IMR-90 (cell line): ENCODE results near the gene GPC5. TPM values are rescaled to one million over a fixed set of nuclear protein-coding genes. Genes with fewer than 3 reads are reported as not detected.

Source experiments
- ATAC-seq: fragments of 200-7000 bp; cut with Tn5 transposase; 2 replicates; pipeline ENCODE4 v1.9.1; 2020; ENCODE audit warnings: low read depth, mild to moderate bottlenecking, moderate library complexity
- BruUV-seq: library from RNA; stranded (reverse); fragments of 400-500 nt; replicated peaks from 2 replicates; lab custom pipeline; 2021; lab: Mats Ljungman, UMichigan
- CTCF ChIA-PET: fragments of 300-600 bp; formaldehyde crosslinking; extraction: SDS; loops from one replicate; lab custom pipeline; 2021; ENCODE audit warnings: antibody characterized with exemption; lab: Yijun Ruan, JAX
- POLR2A ChIA-PET: fragments of 300-600 bp; sonication (Branson Sonifier 250); formaldehyde crosslinking; loops from one replicate; lab custom pipeline; 2022; ENCODE audit warnings: antibody characterized with exemption; ENCODE audit not compliant: unreplicated experiment; lab: Charles Lee
- DNase-seq: peaks from one replicate; pipeline ENCODE4 v3.0.0; 2013
- H2AFZ ChIP-seq: replicated peaks from 2 replicates; pipeline ENCODE3; 2013; ENCODE audit warnings: low read length, mild to moderate bottlenecking; ENCODE audit not compliant: poor library complexity
- H2AK5ac ChIP-seq: 2 replicates; pipeline ENCODE4 v1.6.1; 2013; ENCODE audit warnings: low read depth, low read length, inconsistent platforms
- H2AK9ac ChIP-seq: replicated peaks from 2 replicates; pipeline ENCODE3; 2013; ENCODE audit warnings: mild to moderate bottlenecking, low read depth, low read length, moderate library complexity; ENCODE audit not compliant: poor library complexity
- H2BK120ac ChIP-seq: 2 replicates; pipeline ENCODE4 v1.6.1; 2013; ENCODE audit warnings: low read depth, low read length, inconsistent platforms
- H2BK15ac ChIP-seq: 3 replicates; pipeline ENCODE4 v1.6.1; 2013; ENCODE audit warnings: low read depth, low read length, inconsistent platforms
- H2BK20ac ChIP-seq: 2 replicates; pipeline ENCODE4 v1.6.1; 2013; ENCODE audit warnings: low read depth, mild to moderate bottlenecking, inconsistent platforms, low read length, moderate library complexity
- H2BK5ac ChIP-seq: 2 replicates; pipeline ENCODE4 v1.6.1; 2013; ENCODE audit warnings: mild to moderate bottlenecking, low read depth, low read length, inconsistent platforms; ENCODE audit not compliant: poor library complexity, severe bottlenecking
- H3K14ac ChIP-seq: replicated peaks from 2 replicates; pipeline ENCODE4 v1.6.1; 2013; ENCODE audit warnings: low read depth, low read length, inconsistent platforms
- H3K18ac ChIP-seq: 2 replicates; pipeline ENCODE4 v1.6.1; 2013; ENCODE audit warnings: low read depth, low read length, control low read depth
- H3K23ac ChIP-seq: 2 replicates; pipeline ENCODE4 v1.6.1; 2013; ENCODE audit warnings: low read depth, low read length, inconsistent platforms
- H3K27ac ChIP-seq: 2 replicates; pipeline ENCODE4 v1.5.1; 2013; ENCODE audit warnings: mild to moderate bottlenecking, control low read depth, low read length; ENCODE audit not compliant: insufficient read depth
- H3K27me3 ChIP-seq: 2 replicates; pipeline ENCODE4 v1.6.1; 2013; ENCODE audit warnings: low read length; ENCODE audit not compliant: control insufficient read depth, insufficient read depth
- H3K36me3 ChIP-seq: 2 replicates; pipeline ENCODE4 v1.6.1; 2013; ENCODE audit warnings: low read length, mixed read lengths; ENCODE audit not compliant: control insufficient read depth, insufficient read depth
- H3K4ac ChIP-seq: 2 replicates; pipeline ENCODE4 v1.6.1; 2013; ENCODE audit warnings: low read depth, low read length, inconsistent platforms
- H3K4me1 ChIP-seq: 2 replicates; pipeline ENCODE4 v1.6.1; 2013; ENCODE audit warnings: low read length, mixed read lengths; ENCODE audit not compliant: control insufficient read depth, insufficient read depth
- H3K4me2 ChIP-seq: 2 replicates; pipeline ENCODE4 v1.6.1; 2013; ENCODE audit warnings: low read depth, mild to moderate bottlenecking, control low read depth, low read length, moderate library complexity
- H3K4me3 ChIP-seq: 2 replicates; pipeline ENCODE4 v1.5.1; 2013; ENCODE audit warnings: low read depth, mild to moderate bottlenecking, control low read depth, low read length, moderate library complexity; ENCODE audit not compliant: insufficient read depth
- H3K56ac ChIP-seq: 2 replicates; pipeline ENCODE4 v1.6.1; 2013; ENCODE audit warnings: low read length, inconsistent platforms; ENCODE audit not compliant: insufficient read depth; ENCODE audit errors: extremely low read depth
- H3K79me1 ChIP-seq, 2 experiments: 2 replicates each; pipeline ENCODE4 v1.6.1; 2013; ENCODE audit warnings: low read length in 2 of 2, inconsistent platforms in 1 of 2, low read depth in 1 of 2
- H3K9ac ChIP-seq: 2 replicates; pipeline ENCODE4 v1.6.1; 2013; ENCODE audit warnings: low read depth, low read length, control low read depth
- H3K9me1 ChIP-seq: 2 replicates; pipeline ENCODE4 v1.6.1; 2013; ENCODE audit warnings: low read length, inconsistent platforms; ENCODE audit not compliant: insufficient read depth
- H3K9me3 ChIP-seq: 2 replicates; pipeline ENCODE4 v1.6.1; 2013; ENCODE audit warnings: low read length; ENCODE audit not compliant: control insufficient read depth, insufficient read depth
- H4K20me1 ChIP-seq: 2 replicates; pipeline ENCODE4 v1.6.1; 2013; ENCODE audit warnings: low read length, inconsistent platforms; ENCODE audit not compliant: insufficient read depth
- H4K5ac ChIP-seq: 2 replicates; pipeline ENCODE4 v1.6.1; 2013; ENCODE audit warnings: mild to moderate bottlenecking, low read depth, low read length, control low read depth
- H4K8ac ChIP-seq, 2 experiments: 2 replicates each; pipeline ENCODE4 v1.6.1; 2013; ENCODE audit warnings: low read depth in 2 of 2, low read length in 2 of 2, control low read depth in 1 of 2, inconsistent platforms in 1 of 2
- H4K91ac ChIP-seq: 2 replicates; pipeline ENCODE4 v1.6.1; 2013; ENCODE audit warnings: low read depth, low read length, inconsistent platforms; ENCODE audit not compliant: insufficient read depth
- BHLHE40 ChIP-seq: fragments of 150-350 bp; IDR thresholded peaks from 2 replicates; pipeline ENCODE4 v1.6.1; 2016; ENCODE audit warnings: mild to moderate bottlenecking, low read depth, low read length
- CEBPB ChIP-seq: IDR thresholded peaks from 2 replicates; pipeline ENCODE4 v1.6.1; 2012; ENCODE audit warnings: low read depth, low read length, improper control_type of control experiment
- CHD1 ChIP-seq: IDR thresholded peaks from 2 replicates; pipeline ENCODE4 v1.6.1; 2012; ENCODE audit warnings: low read depth, low read length, improper control_type of control experiment
- CTCF ChIP-seq: conservative IDR thresholded peaks from 2 replicates; pipeline ENCODE4 v1.5.1; 2012; ENCODE audit warnings: mild to moderate bottlenecking, low read depth, low read length, improper control_type of control experiment
- FOS ChIP-seq: fragments of 150-350 bp; IDR thresholded peaks from 2 replicates; pipeline ENCODE4 v1.6.1; 2016; ENCODE audit warnings: low read depth, low read length
- MAFK ChIP-seq: IDR thresholded peaks from 2 replicates; pipeline ENCODE4 v1.6.1; 2012; ENCODE audit warnings: low read depth, low read length, improper control_type of control experiment
- MAZ ChIP-seq: IDR thresholded peaks from 2 replicates; pipeline ENCODE4 v1.6.1; 2012; ENCODE audit warnings: low read depth, mild to moderate bottlenecking, low read length, improper control_type of control experiment, moderate library complexity, borderline replicate concordance
- MXI1 ChIP-seq: IDR thresholded peaks from 2 replicates; pipeline ENCODE4 v1.6.1; 2012; ENCODE audit warnings: low read depth, mild to moderate bottlenecking, low read length, moderate library complexity, borderline replicate concordance
- NFE2L2 ChIP-seq: fragments of 150-350 bp; IDR thresholded peaks from 2 replicates; pipeline ENCODE4 v1.6.1; 2016; ENCODE audit warnings: low read depth, mild to moderate bottlenecking, low read length
- POLR2A ChIP-seq: IDR thresholded peaks from 2 replicates; pipeline ENCODE4 v1.6.1; 2012; ENCODE audit warnings: mild to moderate bottlenecking, low read depth, low read length
- RAD21 ChIP-seq: IDR thresholded peaks from 2 replicates; pipeline ENCODE4 v1.6.1; 2012; ENCODE audit warnings: low read length, improper control_type of control experiment
- RCOR1 ChIP-seq: IDR thresholded peaks from 2 replicates; pipeline ENCODE4 v1.6.1; 2012; ENCODE audit warnings: mild to moderate bottlenecking, low read length, improper control_type of control experiment; ENCODE audit not compliant: insufficient replicate concordance
- RFX5 ChIP-seq: IDR thresholded peaks from 2 replicates; pipeline ENCODE4 v1.8.0; 2012; ENCODE audit warnings: low read depth, mild to moderate bottlenecking, low read length, moderate library complexity
- SMC3 ChIP-seq: fragments of 150-350 bp; IDR thresholded peaks from 2 replicates; pipeline ENCODE4 v1.6.1; 2016; ENCODE audit warnings: low read depth, mild to moderate bottlenecking, antibody characterized with exemption, low read length, moderate library complexity
- dilution Hi-C: fragments of 300-500 bp; cut with HindIII; formaldehyde crosslinking; loops from one replicate; pipeline ENCODE4 v1.14.3; 2018; ENCODE audit warnings: low sequenced_read_pairs; ENCODE audit not compliant: unreplicated experiment
- in situ Hi-C: fragments of 300-500 bp; cut with MboI; formaldehyde crosslinking; loops from 3 replicates; pipeline ENCODE4 v1.14.3; 2019; ENCODE audit warnings: low sequenced_read_pairs, inconsistent platforms, mixed read lengths
- intact Hi-C: fragments of 100-400 bp; cut with micrococcal nuclease; formaldehyde crosslinking; loops from 2 replicates; pipeline ENCODE4 v1.10.0; 2022
- polyA plus RNA-seq, 3 experiments: library from polyadenylated mRNA; depleted of rRNA; stranded (reverse); fragments of >200 nt; gene quantifications; 2 replicates each; pipeline ENCODE4 v1.2.3, GENCODE V29; 2012; ENCODE audit warnings: low replicate concordance in 1 of 3
- total RNA-seq: library from RNA; depleted of rRNA; stranded (reverse); fragments of >200 nt; gene quantifications from 2 replicates; pipeline ENCODE4 v1.2.3, GENCODE V29; 2012
- TF ChIP-seq, protein P1 (sequence below): fragments of 150-350 bp; IDR thresholded peaks from 2 replicates; pipeline ENCODE4 v1.6.1; 2016; ENCODE audit warnings: low read depth, mild to moderate bottlenecking, low read length, moderate library complexity, borderline replicate concordance
- TF ChIP-seq, protein P2 (sequence below): fragments of 150-350 bp; IDR thresholded peaks from 2 replicates; pipeline ENCODE4 v1.6.1; 2017; ENCODE audit warnings: mild to moderate bottlenecking, antibody characterized with exemption, low read length, low read depth

The GPC5 gene
- total and polyA plus RNA-seq, 2 of the 4 experiments (the other 2 are of a cell fraction): 0.94 to 1.8 TPM

DNA sequence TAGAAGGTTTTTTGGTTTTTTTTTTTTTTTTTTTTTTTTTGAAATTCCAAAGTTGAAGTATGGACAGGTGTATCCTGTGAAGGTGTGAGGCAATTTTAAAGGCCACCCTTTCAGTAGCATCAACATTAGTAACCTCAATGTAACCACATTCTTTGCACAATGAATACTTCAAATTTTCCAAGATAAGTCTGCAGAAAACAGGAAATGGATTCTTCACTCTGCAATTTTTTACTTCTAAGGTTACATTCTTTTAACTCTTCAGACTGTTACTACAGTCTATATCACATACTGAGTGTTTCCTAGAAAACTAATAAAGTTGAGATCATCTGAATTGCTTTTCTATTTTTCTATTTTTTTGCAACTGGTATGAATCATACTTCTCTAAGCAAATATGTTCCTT, 1259.1 kb downstream of the GPC5 start:
- H3K14ac ChIP-seq: no peak overlapping the region
- no peaks in the 10 kb centered on the region for H3K36me3 ChIP-seq
- POLR2A ChIA-PET: no interaction called here
- no peak overlapping the region for H2BK120ac ChIP-seq
- H3K56ac ChIP-seq: no peak overlapping the region
- H2AK5ac ChIP-seq: no peak overlapping the region
- dilution Hi-C loops (no loop called here), in situ Hi-C loops (no loop called here), intact Hi-C loops (no loop called here)
- no TSS peak for BruUV-seq
- no peaks in the 10 kb centered on the region for H3K9me1 ChIP-seq
- no peak overlapping the region for H2BK15ac ChIP-seq
- no peak overlapping the region for H2BK20ac ChIP-seq
- no peak overlapping the region for H2BK5ac ChIP-seq
- CTCF ChIA-PET: no interaction called here
- no peak overlapping the region for H3K4ac ChIP-seq
- H3K9ac ChIP-seq: no peak overlapping the region
- no peaks in the 10 kb centered on the region for H3K4me1 ChIP-seq
- H2AFZ ChIP-seq: no peak overlapping the region
- DNase-seq (peak; percentile 1), ATAC-seq (no peak)
- no peak overlapping the region for H4K5ac ChIP-seq
- H3K18ac ChIP-seq: no peak overlapping the region
- no peaks in the 10 kb centered on the region for H3K79me1 ChIP-seq
- no peaks in the 10 kb centered on the region for H4K20me1 ChIP-seq
- TF ChIP-seq MXI1 (no peak), BHLHE40 (no peak), CEBPB (no peak), NFE2L2 (no peak), CHD1 (no peak), POLR2A (no peak), RCOR1 (no peak), SMC3 (no peak), MAFK (no peak), MAZ (no peak), RAD21 (no peak), RFX5 (no peak), FOS (no peak), CTCF (no peak)
- TF ChIP-seq, protein P1, sequence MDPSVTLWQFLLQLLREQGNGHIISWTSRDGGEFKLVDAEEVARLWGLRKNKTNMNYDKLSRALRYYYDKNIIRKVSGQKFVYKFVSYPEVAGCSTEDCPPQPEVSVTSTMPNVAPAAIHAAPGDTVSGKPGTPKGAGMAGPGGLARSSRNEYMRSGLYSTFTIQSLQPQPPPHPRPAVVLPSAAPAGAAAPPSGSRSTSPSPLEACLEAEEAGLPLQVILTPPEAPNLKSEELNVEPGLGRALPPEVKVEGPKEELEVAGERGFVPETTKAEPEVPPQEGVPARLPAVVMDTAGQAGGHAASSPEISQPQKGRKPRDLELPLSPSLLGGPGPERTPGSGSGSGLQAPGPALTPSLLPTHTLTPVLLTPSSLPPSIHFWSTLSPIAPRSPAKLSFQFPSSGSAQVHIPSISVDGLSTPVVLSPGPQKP: no peak
- TF ChIP-seq, protein P2, sequence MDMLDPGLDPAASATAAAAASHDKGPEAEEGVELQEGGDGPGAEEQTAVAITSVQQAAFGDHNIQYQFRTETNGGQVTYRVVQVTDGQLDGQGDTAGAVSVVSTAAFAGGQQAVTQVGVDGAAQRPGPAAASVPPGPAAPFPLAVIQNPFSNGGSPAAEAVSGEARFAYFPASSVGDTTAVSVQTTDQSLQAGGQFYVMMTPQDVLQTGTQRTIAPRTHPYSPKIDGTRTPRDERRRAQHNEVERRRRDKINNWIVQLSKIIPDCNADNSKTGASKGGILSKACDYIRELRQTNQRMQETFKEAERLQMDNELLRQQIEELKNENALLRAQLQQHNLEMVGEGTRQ: no peak
- no peak overlapping the region for H3K27ac ChIP-seq
- no peak overlapping the region for H4K91ac ChIP-seq
- no peak overlapping the region for H3K4me3 ChIP-seq
- H2AK9ac ChIP-seq: no peak overlapping the region
- H3K9me3 ChIP-seq: no peaks in the 10 kb centered on the region
- no peak overlapping the region for H3K23ac ChIP-seq
- H4K8ac ChIP-seq: no peak overlapping the region
- no peak overlapping the region for H3K4me2 ChIP-seq
- H3K27me3 ChIP-seq: no peaks in the 10 kb centered on the region
